Lung microvascular endothelial cell (primary cell): ENCODE measurements around the gene DOP1B. TPM values are rescaled to one million over a fixed set of nuclear protein-coding genes. Genes with fewer than 3 reads are reported as not detected.
A peak's percentile ranks its signal among the peaks of the same experiment; 100 is the strongest.
"Not testable (repeated sequence)": the region's sequence is repeated elsewhere in the genome, so short reads cannot be mapped to it uniquely, and the experiment has no call there.

ENCODE experiments used
- DNase-seq, 2 donors: peaks; one replicate each; pipeline versions ENCODE4 v3.0.0 to v3.0.0-alpha.2; 2010; ENCODE audit warnings: low read depth in 2 of 2
- total RNA-seq: library from RNA; depleted of rRNA; stranded (reverse); fragments of >200 nt; gene quantifications from 2 replicates; pipeline ENCODE4 v1.2.1, GENCODE V29; 2014

Gene DOP1B
- total RNA-seq, 1 donor from 2014 or later: 3.2 TPM

GRCh38 chr21:36134803-36135390 is 21.7 kb upstream of the DOP1B start, which contains the start of gene CBR3:
Gene CBR3 (plus strand): TSS chr21:36135079. CDS start chr21:36135193, 114 bp downstream.
- peak; percentile 48 to 74 for DNase-seq

GRCh38 chr21:36135391-36136102 is 21.1 kb upstream of the DOP1B start:
- peak; percentile 61 to 81 for DNase-seq

- not testable (repeated sequence) for DNase-seq
Measured at GRCh38 chr21:36139791-36140190, 16.8 kb upstream of the DOP1B start.

GRCh38 chr21:36141513-36141925 is 15.1 kb upstream of the DOP1B start:
- peak; percentile 85 to 88 for DNase-seq

GRCh38 chr21:36144233-36144632 is 12.4 kb upstream of the DOP1B start:
- DNase-seq: not testable (repeated sequence)

GRCh38 chr21:36145259-36145658 is 11.4 kb upstream of the DOP1B start:
- DNase-seq: no peak

GRCh38 chr21:36147911-36148310 is 8.7 kb upstream of the DOP1B start:
- DNase-seq: no peak

- no peak for DNase-seq
Measured at GRCh38 chr21:36148886-36149285, 7.7 kb upstream of the DOP1B start.

- DNase-seq: peak in 1 of 2 donors; percentile 41
Measured at GRCh38 chr21:36149788-36150711, 6.6 kb upstream of the DOP1B start.

- no peak for DNase-seq
Measured at GRCh38 chr21:36155603-36156338, 853 bp upstream of the DOP1B start.

GRCh38 chr21:36156339-36156814 is 247 bp upstream of the DOP1B start:
- DNase-seq: peak; percentile 99 to 100

GRCh38 chr21:36159356-36159921 is 2.8 kb downstream of the DOP1B start:
- no peak for DNase-seq

- no peak for DNase-seq
Measured at GRCh38 chr21:36160850-36161178, 4.2 kb downstream of the DOP1B start.

GRCh38 chr21:36162631-36163030 is 6.0 kb downstream of the DOP1B start:
- DNase-seq: no peak

GRCh38 chr21:36163750-36164741 is 7.4 kb downstream of the DOP1B start:
- DNase-seq: no peak

- DNase-seq: no peak
Measured at GRCh38 chr21:36165356-36165755, 8.7 kb downstream of the DOP1B start.

- no peak for DNase-seq
Measured at GRCh38 chr21:36166705-36167104, 10.1 kb downstream of the DOP1B start.

- no peak for DNase-seq
Measured at GRCh38 chr21:36167541-36167940, 10.9 kb downstream of the DOP1B start.

GRCh38 chr21:36169470-36170128 is 13.0 kb downstream of the DOP1B start:
- DNase-seq: no peak
